HG03571 (cell line): Measurements from ENCODE around the gene AMFR.

ENCODE experiments used
- ATAC-seq: cut with Tn5 transposase; IDR thresholded peaks from one replicate; pipeline ENCODE4 v1.9.1; 2021; ENCODE audit not compliant: unreplicated experiment

The AMFR gene

DNA sequence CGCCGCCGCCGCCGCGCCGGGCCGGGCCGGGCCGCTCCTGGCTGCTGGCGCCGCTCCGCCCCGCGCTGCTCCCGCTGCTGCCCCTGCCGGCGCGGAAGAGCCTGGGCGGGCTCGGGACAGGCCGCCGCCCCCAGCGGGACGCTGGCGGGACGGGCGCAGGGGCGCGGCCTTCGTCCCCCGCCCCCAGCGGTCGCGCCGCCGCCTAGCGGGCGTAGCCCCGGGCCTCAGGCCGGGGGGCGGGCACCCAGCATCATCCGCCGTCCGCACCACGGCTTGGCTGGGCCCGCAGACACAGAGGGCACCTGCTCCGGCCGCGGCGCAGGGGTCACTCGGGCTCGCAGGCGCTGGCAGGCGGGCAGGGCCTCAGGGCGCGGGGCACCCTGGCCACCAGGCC is at the start of gene AMFR:
Gene AMFR (minus strand): TSS at position 107 of the 394 bp plus-strand sequence. CDS start 218 bp downstream, outside the sequence.
- ATAC-seq: peak; percentile 76

DNA sequence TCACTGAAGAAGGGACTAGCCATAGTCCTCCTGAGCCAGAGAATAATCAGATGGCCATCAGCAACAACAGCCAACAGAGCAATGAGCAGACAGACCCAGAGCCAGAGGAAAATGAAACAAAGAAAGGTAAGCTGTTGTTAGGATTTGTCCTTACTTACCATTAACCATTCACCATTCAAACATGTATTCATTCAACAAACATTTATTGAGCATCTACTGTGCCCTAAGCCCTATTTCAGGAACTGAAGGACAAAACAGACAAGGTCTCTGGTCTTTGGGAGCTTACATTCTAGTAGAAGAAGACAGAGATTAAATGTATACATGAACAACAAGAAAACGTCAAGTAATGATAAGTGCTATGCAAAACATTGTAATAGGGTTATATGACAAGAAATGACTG is 45.3 kb upstream of the AMFR start:
- ATAC-seq: no peak

DNA sequence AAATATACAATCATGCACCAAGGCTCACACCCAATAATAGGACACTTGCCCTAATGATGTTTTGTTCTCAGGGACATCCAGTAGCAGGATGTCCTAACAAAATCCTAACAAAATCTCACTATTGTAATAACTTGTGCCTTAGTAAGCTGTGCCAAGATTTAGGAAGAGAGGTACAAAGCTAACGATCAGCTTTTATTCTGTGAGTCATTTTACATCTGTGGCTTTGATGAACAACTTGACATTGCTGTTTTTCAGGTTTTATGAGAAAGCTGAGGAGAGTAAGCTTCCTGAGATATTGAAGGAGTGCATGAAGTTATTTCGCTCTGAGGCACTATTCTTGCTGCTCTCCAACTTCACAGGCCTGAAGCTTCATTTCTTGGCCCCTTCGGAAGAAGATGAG is 44.9 kb upstream of the AMFR start:
- no peak for ATAC-seq

DNA sequence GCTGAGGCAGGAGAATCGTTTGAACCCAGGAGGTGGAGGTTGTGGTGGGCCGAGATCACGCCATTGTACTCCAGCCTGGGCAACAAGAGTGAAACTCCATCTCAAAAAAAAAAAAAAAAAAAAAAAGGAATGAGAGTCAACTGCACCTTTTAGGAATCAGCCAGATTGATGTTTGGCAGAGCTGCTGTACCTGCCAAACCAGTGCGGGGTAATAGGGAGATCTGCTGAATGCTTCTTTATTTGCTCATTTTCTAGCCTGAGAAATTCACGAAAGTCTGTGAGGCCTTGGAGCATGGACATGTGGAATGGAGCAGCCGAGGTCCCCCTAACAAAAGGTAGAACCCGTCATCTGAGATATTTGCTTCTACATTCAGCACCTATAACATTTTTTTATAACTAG is 44.4 kb upstream of the AMFR start:
- no peak for ATAC-seq

GRCh38 chr16:56468800-56469199 is 43.5 kb upstream of the AMFR start:
- no peak for ATAC-seq

DNA sequence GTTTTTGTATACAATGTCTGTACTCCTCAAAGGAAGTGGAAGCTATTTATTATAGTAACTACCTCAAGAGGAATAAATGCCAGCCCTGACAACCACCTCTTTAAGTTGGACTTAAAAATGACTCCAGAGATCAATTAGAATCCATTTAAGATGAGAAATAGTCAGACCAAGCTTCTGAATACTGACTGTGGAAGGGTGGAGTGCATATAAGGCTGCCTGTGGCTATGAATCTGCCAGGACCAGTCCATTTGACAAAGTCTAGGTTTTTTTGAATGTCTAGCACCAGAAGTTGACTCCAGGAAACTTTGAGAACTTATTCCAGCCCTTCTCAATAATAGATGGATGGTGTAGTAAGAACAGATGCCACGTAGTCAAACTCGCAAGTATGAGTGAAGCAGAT is 41.0 kb upstream of the AMFR start:
- no peak for ATAC-seq

- ATAC-seq: no peak
Measured at GRCh38 chr16:56463153-56463552, 37.8 kb upstream of the AMFR start.

- no peak for ATAC-seq
Measured at GRCh38 chr16:56462064-56462796, 36.9 kb upstream of the AMFR start.

DNA sequence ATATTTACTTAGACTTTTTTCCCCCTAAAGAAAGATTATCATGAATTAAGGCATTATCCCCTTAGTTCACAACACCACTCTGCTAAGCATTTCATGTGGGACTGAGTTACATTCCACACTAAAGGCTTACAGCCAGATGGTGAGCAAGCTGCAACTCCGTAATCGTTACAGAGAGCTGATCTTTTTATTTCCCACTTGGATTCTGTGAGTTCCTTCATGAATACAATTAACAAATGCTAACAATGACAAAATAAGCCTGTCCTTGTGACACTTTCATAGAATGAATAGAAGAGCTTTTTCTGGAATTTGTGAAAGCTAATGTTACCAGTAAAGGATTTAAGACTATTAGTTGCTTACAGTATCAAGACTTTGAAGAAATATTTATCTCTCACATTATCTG is 34.8 kb upstream of the AMFR start:
- no peak for ATAC-seq

DNA sequence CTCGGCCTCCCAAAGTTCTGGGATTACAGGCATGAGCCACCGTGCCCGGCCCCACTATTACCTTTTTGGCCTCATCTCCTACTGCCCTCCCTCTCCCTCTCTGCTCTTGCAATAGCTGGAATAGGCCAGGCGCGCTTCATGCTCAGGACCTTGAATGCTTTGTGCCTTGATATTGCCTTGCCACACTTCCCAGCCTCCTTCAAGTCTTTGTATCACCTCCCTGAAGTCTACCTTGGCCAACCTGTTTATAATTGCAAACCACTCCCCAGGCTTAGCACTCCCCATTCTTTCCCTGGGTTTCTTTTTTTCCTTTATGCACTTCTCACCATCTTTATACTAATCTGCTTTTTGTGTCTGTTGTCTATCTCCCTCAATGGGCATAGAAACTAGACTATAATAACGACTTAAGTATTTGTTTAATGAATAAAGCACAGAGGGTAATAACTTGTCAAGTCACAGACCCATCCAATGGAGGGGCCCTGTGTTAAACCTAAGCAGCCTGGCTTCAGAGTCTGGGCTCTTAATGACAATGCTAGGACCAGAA is 32.7 kb upstream of the AMFR start:
- ATAC-seq: no peak

DNA sequence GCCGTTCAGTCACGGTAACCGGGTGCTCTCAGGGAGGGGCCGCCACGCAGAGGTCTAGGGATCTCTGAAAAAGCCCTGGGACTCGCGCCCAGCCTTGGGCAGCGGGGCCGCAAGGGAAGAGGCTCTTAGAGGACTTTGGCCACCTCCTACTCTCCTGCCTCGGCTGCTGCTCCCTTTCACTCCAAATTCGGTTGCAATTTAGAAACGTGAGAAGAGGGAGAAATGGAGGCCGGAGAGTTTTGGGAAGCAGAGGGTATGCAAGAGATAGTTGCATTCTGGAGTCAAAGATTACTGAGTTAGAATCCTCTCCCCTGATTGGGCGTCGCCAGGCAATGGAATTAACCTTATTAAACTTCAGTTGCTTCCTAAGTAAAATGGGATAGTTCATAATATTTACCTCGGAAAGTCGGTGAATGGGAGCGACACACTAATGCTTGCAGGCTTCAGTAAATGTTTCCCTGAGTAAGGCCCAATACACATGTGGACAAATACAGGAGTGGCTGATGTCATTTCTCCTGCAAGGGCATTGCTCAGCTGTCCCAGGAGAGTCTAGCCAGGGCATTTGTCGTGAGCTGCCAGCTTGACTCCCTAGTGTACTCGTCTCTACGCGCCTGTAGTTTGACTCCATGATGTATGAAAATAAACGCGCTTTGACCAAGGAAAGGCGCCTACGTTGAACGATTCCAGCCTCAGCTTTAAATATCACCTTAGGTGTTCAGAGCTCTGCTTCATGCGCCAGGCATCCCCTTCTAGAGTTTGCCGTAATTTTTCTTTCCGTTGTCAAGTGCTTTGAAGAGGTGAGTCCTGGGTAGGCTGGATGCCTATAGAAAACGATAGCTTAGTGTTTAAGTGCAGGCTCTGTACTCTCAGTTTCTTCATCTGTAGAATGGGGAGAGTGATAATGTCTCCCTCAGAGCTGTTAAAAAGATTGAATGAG is 26.7 kb upstream of the AMFR start:
- ATAC-seq: peak; percentile 29

DNA sequence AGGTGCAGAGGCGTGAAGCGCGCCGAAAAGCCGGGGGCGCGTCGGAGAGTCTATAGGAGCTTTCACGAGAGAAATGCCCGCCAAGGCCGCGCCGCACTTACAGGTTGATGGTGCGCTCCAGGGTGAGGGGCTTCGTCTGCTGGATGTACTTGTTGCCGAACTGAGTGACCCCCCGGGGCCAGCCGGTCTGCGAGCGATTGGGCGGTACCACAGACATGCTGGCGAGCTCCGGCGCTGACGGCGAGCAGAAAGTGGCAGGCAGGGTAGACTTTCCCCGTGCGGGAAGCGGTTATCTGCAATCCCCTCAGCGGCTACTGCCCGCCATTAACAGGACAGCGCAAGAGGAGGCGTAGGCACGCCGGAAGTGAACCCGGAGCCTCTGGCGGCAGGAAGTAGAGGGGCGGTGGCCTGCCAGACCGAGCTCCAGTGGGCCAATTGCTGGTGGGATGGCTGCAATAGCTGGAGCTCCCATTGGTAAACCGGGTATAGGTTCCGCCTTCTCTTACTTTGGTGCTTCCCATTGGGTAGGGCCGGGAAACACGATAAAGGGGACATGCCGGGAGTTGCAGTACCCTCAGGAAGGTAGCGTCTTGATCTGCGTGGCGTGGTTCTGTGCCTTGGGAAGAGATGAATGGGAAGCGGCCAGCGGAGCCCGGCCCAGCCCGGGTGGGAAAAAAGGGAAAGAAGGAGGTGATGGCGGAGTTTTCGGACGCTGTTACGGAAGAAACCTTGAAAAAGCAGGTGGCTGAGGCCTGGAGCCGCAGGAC is 25.8 kb upstream of the AMFR start, which contains the start of the genes NUDT21 and OGFOD1:
Gene NUDT21 (minus strand): TSS at position 347 of the 767 bp plus-strand sequence. CDS start 130 bp downstream, at position 217.
Gene OGFOD1 (plus strand): TSS at position 569 of the 767 bp plus-strand sequence. CDS start 59 bp downstream, at position 628.
- ATAC-seq: peak; percentile 97

GRCh38 chr16:56450275-56450985 is 25.1 kb upstream of the AMFR start:
- ATAC-seq: peak; percentile 26

DNA sequence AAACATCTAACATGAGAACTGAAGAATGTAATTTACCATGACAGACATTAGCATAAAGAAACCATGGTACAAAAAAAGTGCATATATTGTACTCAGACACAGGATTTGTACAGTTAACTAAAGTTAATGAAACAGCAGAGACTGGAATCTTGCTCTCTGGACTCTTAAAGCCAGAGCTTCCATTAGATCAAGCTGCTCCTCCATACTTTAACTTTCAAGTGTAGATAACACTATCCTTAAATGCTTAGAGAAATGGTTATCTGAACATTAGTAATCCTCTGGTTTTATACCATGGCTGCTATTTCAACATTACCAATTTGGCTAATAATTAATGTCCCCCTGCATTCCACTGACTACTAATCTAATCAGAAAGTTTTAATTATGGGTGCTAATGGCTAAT is 22.7 kb upstream of the AMFR start:
- no peak for ATAC-seq

- ATAC-seq: no peak
Measured at GRCh38 chr16:56447286-56447685, 21.9 kb upstream of the AMFR start.

GRCh38 chr16:56438038-56438437 is 12.7 kb upstream of the AMFR start:
- ATAC-seq: no peak

DNA sequence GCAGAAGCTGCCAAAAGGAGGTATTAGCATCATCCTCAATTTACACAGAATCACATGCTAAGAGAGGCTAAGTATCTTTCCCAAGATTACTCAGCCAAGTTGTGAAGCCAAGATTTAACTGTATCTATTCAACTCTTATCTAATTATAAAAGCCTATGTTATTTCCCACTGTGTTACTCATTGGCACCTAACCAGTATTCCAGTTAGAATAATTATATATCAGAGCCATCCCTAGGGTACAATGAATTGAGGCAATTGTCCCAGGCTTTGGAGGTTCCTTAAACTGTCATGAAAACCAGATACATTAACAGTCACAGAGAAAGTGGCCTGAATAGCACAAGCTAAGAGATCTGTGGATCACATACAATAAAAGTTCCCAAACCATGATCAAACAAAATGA is 10.9 kb upstream of the AMFR start:
- ATAC-seq: no peak

DNA sequence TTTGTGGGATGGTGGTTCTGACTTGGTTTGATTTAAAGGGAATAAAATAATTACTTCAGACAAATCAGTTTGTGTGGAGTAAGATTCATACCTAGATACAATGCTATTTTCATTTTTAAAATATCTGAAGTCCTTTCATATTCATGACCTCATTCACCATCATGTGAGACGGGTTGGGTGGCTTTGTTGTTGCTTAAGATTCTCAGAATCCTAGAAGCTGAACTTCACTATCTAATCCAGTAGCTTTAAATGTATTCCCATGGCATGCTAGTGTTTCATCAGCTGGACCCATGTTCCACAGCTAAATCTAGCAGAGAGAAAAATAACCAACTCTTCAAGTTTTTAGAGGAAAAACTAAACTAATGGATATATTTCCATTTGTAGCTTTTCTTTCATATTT is 2.7 kb upstream of the AMFR start:
- no peak for ATAC-seq

- ATAC-seq: no peak
Measured at GRCh38 chr16:56426585-56426984, 1.2 kb upstream of the AMFR start.

GRCh38 chr16:56424791-56425438 is 430 bp downstream of the AMFR start:
- peak; percentile 29 for ATAC-seq
